Measurements from ENCODE around the gene MYLK4.

The MYLK4 gene

DNA sequence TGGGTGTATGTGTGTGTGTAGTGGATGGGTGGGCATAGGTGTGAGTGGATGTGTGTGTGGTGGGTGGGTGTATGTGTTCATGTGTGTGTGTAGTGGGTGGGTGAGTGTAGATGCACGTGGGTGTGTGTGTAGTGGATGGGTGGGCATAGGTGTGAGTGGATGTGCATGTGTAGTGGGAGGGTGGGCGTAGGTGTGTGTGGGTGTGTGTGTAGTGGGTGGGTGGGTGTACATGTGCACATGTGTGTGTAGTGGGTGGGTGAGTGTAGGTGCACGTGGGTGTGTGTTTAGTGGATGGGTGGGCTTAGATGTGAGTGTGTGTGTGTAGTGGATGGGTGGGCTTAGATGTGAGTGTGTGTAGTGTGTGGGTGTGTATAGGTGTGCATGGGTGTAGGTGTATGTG is 104.4 kb downstream of the MYLK4 start:
- H3K4me3 ChIP-seq (ENCODE audit: low read depth, low read length), result no peak overlapping the region
- TF ChIP-seq, protein P1, sequence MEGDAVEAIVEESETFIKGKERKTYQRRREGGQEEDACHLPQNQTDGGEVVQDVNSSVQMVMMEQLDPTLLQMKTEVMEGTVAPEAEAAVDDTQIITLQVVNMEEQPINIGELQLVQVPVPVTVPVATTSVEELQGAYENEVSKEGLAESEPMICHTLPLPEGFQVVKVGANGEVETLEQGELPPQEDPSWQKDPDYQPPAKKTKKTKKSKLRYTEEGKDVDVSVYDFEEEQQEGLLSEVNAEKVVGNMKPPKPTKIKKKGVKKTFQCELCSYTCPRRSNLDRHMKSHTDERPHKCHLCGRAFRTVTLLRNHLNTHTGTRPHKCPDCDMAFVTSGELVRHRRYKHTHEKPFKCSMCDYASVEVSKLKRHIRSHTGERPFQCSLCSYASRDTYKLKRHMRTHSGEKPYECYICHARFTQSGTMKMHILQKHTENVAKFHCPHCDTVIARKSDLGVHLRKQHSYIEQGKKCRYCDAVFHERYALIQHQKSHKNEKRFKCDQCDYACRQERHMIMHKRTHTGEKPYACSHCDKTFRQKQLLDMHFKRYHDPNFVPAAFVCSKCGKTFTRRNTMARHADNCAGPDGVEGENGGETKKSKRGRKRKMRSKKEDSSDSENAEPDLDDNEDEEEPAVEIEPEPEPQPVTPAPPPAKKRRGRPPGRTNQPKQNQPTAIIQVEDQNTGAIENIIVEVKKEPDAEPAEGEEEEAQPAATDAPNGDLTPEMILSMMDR (IDR thresholded peaks at IDR 0.05; ENCODE audit: control insufficient read depth, extremely low read depth, insufficient read depth), result no peak
- DNase-seq (ENCODE audit: low read depth), result no peak

DNA sequence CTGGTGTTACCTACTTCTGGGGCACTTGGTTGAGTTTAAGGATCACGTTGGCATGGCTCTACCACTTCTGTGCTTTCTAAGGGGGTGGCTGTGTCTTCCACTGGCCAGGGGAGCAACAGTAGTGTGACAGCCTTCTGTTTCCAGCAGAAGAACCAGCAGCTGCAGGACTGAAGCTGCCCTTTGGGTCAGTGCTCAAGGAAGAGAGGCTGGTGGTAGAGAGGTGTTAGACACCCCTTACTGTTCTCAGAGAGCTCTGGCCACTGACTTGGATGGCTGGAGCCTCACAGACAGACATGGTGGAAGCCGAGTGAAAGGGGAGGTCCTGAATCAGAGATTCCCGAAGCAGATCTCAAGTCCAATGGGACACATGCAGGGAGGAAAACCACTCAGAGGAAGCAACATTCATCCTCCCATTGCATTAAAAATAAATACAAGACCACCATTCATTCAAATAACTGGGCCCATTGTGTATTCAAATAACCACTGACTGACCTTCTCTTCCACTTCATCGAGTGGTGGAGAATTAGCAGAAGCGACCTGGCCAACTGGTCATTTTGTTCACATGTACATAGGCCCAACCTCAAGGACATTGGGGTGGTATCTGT is 106.7 kb downstream of the MYLK4 start:
- TF ChIP-seq, protein P1 (IDR thresholded peaks at IDR 0.05; ENCODE audit: control insufficient read depth, extremely low read depth, insufficient read depth), result no peak
- H3K4me3 ChIP-seq (ENCODE audit: low read depth, low read length), result no peak overlapping the region
- no peak for DNase-seq (ENCODE audit: low read depth)

DNA sequence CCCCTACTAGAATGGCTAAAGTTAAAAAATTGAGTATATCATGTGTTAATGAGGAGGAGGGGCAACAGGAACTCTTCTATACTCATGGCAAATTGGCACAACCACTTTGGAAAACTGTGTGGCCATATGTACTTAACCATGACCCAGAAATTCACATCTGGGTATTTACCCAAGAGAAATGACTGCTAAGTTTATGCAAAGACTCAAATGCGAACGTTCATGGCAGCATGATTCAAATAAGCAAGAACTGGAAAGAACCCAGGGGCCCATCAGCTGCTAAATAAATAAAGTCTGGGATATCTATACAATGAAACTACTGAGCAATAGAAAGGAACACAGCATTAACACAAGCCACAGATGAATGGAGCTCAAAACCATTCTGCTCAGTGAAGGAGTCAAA is 107.6 kb downstream of the MYLK4 start:
- DNase-seq (ENCODE audit: low read depth), result peak; percentile 82
- TF ChIP-seq, protein P1 (IDR thresholded peaks at IDR 0.05; ENCODE audit: control insufficient read depth, extremely low read depth, insufficient read depth), result no peak
- H3K4me3 ChIP-seq (ENCODE audit: low read depth, low read length), result no peak overlapping the region

DNA sequence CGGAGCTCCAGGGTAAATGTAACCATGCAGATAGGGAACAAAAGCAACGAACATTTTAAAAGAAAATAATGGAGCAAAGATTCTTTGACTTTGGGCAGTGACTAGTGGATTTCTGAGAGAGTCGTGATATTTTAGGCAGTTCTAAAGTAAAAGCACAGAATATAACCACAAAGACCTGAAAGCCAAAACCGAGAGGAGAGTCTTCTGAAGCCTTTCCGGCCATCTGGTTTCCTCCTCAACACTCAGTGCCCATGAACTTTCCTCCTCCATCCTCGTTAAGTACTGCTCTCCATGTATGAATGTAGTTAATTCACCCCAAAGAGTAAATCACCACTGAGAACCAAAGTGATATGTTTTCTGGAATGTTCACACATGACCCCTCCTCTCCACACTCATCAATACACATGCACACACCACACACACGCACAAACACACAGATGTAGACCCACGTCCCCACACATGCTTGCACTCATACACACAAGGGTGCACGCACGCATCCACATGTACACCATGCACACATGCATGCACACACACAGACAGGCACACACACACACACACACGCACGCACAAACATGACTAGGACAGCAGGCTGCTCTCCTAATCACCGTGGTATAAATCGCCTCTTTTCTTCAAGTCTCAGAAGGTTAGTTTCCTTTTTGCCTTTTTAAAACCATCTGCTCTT is 109.5 kb downstream of the MYLK4 start:
- TF ChIP-seq, protein P1 (IDR thresholded peaks at IDR 0.05; ENCODE audit: control insufficient read depth, extremely low read depth, insufficient read depth), result no peak
- no peak overlapping the region for H3K4me3 ChIP-seq (ENCODE audit: low read depth, low read length)
- DNase-seq (ENCODE audit: low read depth), result no peak

DNA sequence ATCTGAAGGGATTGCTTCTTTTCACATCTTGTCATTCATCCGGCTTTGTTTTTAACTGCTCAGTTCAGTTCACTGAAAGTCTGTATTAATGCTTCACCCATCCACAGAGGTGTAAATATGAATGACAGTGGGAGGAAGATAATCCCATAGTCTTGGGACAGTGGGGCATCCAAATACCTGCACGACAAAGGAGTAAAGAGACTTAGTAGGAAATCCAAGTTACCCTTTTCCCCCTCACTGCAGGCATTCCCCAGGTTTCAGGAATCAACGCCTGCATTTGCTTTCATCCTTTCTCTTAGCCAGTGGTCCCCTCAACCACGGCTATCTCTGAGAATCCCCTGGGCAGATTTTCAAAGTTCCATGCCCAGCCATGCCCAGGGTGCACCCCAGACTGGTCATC is 110.2 kb downstream of the MYLK4 start:
- TF ChIP-seq, protein P1 (IDR thresholded peaks at IDR 0.05; ENCODE audit: control insufficient read depth, extremely low read depth, insufficient read depth), result no peak
- no peak for DNase-seq (ENCODE audit: low read depth)
- H3K4me3 ChIP-seq (ENCODE audit: low read depth, low read length), result no peak overlapping the region

DNA sequence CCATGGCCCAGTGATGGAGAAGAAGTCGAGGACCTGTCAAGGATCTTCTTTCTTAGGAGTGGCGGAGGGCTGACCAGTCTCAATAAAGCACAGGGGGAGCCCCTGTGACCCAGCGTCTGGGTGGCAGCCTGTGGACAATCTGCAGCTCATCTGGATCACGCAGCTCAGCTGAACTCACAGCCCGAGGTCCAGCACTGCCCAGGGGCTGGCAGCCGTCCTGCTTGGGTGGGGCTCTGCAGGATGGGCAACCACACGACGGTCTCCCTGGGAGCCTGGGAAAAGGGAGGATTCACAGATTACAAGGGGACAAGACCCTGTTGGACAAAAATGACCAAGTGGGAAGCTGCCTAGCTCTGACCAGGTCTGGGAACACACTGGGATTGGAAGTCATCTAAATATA is 110.8 kb downstream of the MYLK4 start:
- TF ChIP-seq, protein P1 (IDR thresholded peaks at IDR 0.05; ENCODE audit: control insufficient read depth, extremely low read depth, insufficient read depth), result no peak
- no peak for DNase-seq (ENCODE audit: low read depth)
- H3K4me3 ChIP-seq (ENCODE audit: low read depth, low read length), result no peak overlapping the region

DNA sequence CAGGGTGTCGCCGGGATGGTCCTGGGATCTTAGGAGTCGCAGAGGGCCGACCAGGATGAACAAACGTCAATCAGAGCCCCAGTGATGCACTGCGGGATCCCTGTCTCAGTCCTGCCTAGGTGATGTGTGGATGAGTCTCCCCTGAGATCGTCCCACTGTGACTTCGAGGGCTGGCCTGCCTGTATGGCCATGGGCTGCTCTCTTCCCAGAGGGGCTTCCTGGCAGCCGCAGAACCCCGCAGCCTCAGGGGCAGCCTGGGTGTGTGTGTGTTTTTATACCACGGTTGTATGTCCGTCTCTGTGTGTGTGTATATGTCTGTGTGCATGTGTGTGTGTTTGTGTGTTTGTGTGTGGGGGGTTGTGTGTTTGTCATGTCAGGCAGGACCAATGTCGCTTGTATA is 111.6 kb downstream of the MYLK4 start:
- H3K4me3 ChIP-seq (ENCODE audit: low read depth, low read length), result no peak overlapping the region
- TF ChIP-seq, protein P1 (IDR thresholded peaks at IDR 0.05; ENCODE audit: control insufficient read depth, extremely low read depth, insufficient read depth), result no peak
- DNase-seq (ENCODE audit: low read depth), result no peak
